AG10803 (cell line): ENCODE data around the gene RAB31.

Source experiments
- DNase-seq: peaks from one replicate; pipeline ENCODE4 v3.0.0; 2010; ENCODE audit warnings: low read depth
- H3K4me3 ChIP-seq: 2 replicates; pipeline ENCODE4 v1.5.1; 2011; ENCODE audit warnings: mild to moderate bottlenecking, low read length, control low read depth
- TF ChIP-seq, protein P1 (sequence below): conservative IDR thresholded peaks from 2 replicates; pipeline ENCODE4 v1.5.1; 2011; ENCODE audit warnings: mild to moderate bottlenecking, low read length, control low read depth, inconsistent platforms

The RAB31 gene

DNA sequence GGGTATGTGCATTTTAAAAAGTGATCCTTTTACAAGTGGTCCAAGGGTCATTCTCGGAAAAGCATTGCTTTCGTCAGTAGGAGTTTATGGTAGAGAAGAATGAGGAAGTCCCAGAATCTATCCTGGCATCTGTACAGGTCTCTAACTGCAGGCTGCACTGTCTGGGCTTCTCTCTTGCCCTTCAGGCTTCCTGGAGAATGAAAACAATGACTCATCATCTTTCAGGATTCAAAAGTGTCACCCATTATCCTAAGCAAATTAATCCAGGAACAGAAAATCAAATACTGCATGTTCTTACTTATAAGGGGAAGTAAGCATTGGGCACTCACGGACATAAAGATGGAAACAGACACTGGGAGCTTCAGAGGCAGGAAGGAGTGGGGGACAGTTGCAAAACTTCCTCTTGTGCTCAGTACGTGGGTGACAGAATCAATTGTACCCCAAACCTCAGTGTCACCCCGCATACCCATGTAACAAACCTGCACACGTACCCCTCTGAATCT, 117.5 kb downstream of the RAB31 start:
- no peak overlapping the region for H3K4me3 ChIP-seq
- TF ChIP-seq, protein P1, sequence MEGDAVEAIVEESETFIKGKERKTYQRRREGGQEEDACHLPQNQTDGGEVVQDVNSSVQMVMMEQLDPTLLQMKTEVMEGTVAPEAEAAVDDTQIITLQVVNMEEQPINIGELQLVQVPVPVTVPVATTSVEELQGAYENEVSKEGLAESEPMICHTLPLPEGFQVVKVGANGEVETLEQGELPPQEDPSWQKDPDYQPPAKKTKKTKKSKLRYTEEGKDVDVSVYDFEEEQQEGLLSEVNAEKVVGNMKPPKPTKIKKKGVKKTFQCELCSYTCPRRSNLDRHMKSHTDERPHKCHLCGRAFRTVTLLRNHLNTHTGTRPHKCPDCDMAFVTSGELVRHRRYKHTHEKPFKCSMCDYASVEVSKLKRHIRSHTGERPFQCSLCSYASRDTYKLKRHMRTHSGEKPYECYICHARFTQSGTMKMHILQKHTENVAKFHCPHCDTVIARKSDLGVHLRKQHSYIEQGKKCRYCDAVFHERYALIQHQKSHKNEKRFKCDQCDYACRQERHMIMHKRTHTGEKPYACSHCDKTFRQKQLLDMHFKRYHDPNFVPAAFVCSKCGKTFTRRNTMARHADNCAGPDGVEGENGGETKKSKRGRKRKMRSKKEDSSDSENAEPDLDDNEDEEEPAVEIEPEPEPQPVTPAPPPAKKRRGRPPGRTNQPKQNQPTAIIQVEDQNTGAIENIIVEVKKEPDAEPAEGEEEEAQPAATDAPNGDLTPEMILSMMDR: no peak
- peak; percentile 95 for DNase-seq

DNA sequence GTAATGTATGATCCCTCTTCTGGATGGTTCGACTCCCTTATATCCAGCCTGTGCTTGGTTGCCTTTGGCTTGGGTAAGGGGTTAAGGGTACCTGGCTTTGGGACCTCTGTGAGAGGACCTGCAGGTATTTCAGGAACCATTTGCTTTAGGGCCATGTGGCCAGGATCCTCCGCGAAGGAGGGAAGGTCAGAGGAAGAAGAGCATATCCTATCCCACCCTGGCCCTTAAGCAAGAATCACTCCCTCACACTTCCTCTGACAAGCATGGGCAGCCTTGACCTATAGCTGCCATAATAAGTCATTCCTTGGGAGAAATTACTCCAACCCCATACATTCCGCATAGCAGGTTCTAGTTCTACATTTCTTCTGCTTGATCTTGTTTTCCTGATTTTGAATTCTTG, 118.6 kb downstream of the RAB31 start:
- DNase-seq: no peak
- no peak overlapping the region for H3K4me3 ChIP-seq
- TF ChIP-seq, protein P1: no peak

DNA sequence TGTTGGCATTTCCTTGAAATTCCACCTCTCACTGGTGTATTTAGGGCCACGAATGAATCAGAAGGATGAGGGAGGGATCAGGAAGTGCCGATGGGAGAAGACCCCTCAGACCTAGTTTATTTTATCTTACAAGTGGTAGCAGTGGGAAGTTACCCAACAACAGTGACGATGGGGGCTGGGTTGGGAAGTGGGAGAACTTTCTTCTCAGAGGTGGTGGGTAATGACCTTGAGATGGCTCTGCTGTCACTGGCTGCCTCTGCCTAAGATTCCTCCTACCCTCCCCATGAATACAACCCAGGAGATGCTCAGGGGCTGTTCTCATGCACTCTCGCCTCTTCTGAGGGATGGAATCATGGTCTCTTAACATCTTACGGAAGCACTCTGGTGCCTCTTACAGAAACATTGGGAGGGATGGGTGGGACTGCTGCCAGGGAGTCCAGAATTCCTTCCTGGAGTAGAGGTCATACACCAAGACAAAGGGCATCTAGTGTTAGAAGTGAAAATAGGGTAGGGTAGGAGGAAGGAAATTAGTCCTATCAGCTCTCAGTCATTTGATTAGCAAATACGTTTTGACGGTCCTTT, 119.2 kb downstream of the RAB31 start:
- TF ChIP-seq, protein P1: no peak
- no peak for DNase-seq
- no peak overlapping the region for H3K4me3 ChIP-seq

DNA sequence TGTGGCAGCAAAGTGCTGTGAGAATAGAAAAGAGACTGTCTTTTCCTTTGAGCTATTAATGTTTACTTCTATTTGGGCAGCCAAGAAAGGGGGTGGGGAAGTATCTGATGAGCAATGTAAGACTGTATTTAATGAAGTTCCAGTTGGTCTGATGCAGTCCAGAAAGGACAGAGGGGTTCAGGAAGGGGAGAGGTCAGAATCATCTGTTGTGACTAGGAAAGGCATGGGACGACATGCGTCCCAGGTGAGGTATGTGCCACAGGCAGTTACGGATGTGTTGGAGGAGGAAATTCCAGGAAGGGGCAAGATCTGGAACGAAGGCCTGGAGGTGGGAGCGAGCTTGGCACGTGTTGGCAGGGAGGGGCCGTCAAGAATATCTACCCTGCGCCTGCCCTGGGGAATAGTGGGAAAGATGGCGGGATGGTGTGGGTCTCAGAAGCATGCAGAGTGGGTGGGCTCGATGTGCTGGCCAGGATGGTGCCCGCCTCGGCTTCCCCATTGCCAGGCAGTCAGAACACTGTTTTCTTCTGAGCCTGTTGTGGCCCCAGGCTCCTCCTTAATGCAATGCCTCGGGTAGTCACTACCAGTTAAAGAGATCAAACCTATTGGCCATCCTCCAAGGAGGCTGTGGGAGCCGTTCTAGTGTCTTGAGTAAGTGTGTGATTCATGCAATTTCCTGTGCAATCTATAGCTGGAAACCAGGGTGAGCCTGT, 119.8 kb downstream of the RAB31 start:
- TF ChIP-seq, protein P1: no peak
- H3K4me3 ChIP-seq: no peak overlapping the region
- DNase-seq: peak; percentile 98

DNA sequence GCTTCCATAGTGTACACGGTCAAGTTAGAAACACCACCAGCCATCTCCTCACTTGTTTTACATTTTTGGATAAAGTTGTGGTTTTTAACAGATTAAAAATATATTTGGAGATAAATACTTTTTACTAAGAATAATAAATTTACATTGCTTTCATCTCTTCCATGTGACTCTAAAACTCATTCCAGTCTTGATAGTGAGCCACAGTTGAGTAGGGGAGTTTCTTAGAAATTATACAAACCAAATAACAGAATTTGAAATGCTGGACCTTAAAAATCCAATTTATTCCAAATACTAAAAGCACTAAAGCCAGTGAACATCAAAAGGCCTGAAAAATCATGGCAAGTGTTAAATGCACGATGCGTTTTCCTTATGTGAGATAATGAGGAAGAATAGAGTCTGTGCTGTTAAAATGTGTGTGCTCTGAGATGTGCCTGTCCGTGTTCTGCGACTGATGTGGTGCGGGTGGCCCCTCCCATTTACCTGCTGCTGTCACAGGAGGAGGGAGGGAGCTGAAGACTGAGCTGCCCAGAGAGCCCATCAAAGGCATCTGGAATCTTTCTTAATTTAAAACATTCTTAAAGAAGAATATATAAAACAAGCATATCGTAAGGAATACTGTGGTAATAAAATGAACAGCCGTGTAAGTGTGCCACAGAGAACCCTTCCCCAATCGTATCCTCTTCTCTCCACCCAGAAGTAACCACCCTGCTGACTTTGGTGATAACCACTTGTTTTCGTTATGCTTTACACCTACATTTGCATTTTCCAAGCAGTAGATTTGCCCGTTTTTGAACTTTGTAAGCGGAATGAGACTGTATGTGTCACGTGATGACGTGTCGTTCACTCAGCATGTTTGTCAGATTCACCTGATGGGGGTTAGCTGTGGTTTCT, 120.7 kb downstream of the RAB31 start:
- TF ChIP-seq, protein P1: no peak
- DNase-seq: no peak
- no peak overlapping the region for H3K4me3 ChIP-seq

DNA sequence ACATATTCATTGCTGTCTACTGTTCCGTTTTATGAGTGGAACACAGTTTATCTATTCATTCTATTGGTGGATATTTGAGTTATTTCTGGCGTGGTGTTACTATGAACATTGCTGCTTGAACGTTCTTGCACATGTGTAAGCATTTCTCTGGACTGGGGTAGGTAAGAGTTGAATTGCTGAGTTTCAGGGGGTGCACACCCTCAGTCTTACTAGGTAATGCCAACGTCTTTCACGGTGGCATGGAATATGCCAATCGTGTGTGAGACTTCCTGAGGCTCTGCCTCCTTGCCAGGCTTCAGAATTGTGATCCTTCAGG, 121.3 kb downstream of the RAB31 start:
- TF ChIP-seq, protein P1: no peak
- DNase-seq: no peak
- no peak overlapping the region for H3K4me3 ChIP-seq
